Natural killer cell treated with Interleukin-12 subunit alpha and Interleukin-12 subunit beta and Interleukin-15 and Interleukin-18, amount 100 ng/mL, for 72 hours (primary cell): ENCODE results near the gene COL4A1. TPM values are rescaled to one million over a fixed set of nuclear protein-coding genes. Genes with fewer than 3 reads are reported as not detected.
A peak's percentile ranks its signal among the peaks of the same experiment; 100 is the strongest.

Experiments used
- ATAC-seq, 2 donors: fragments of 150-1000 bp; cut with Tn5 transposase in 1 of 2; sonication (Bioruptor Pico), chemical (Tn5 transposase) in 1 of 2; 2 replicates each; pipeline ENCODE4 v1.10.0; 2021
- DNase-seq: peaks from one replicate; pipeline ENCODE4 v3.0.0; 2022; ENCODE audit warnings: low spot score
- H3K27ac Mint-ChIP-seq, 2 donors: 1 replicate in 1 of 2; 2 replicates in 1 of 2; pipeline ENCODE4 v1.8.0; 2022; ENCODE audit warnings: mixed read lengths in 2 of 2, mild to moderate bottlenecking in 1 of 2, moderate library complexity in 1 of 2
- H3K27me3 Mint-ChIP-seq, 2 donors: 1 replicate in 1 of 2; 2 replicates in 1 of 2; pipeline ENCODE4 v1.8.0; 2022; ENCODE audit warnings: mixed read lengths in 2 of 2
- H3K36me3 Mint-ChIP-seq: one replicate; pipeline ENCODE4 v1.8.0; 2022; ENCODE audit warnings: mixed read lengths
- H3K4me1 Mint-ChIP-seq, 2 donors: 1 replicate in 1 of 2; 2 replicates in 1 of 2; pipeline ENCODE4 v1.8.0; 2022; ENCODE audit warnings: low read depth in 2 of 2, mixed read lengths in 2 of 2, mild to moderate bottlenecking in 1 of 2
- H3K4me3 Mint-ChIP-seq: one replicate; pipeline ENCODE4 v1.8.0; 2022; ENCODE audit warnings: mixed read lengths
- H3K9me3 Mint-ChIP-seq: 2 replicates; pipeline ENCODE4 v1.8.0; 2022; ENCODE audit warnings: mixed read lengths
- total RNA-seq, 2 donors: library from RNA; stranded (reverse); gene quantifications; one replicate each; pipeline ENCODE4 v1.2.3, GENCODE V29; 2022

Gene COL4A1
- total RNA-seq, 2 donors from 2014 or later, result not detected

DNA sequence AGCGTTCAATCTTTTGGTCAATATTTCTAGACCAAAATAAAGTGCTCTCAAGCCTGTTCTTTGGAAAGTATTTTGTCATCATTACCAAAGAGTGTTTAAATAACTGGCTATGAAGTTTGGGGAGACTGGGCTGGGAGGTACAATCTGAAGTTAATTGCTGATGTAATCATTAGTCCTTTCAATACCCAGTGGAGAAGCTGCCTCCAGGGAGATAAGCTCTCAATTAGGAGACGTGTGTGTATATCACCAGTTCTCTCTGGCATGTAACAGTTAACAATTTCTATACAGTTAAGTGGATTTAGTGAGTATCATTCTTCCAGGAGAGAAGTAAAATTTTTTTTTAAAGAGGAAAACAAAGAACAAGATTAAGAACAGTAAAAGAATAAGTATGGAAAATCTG is 1.4 kb downstream of the COL4A1 start:
- no peak for DNase-seq
- ATAC-seq, result no peak
- Mint-ChIP-seq H3K9me3 (no peaks in the 10 kb centered on the region), H3K27ac (no peak overlapping the region), H3K36me3 (no peaks in the 10 kb centered on the region), H3K27me3 (peaks cover 53 to 69% of the 10 kb centered on the region in 2 donors), H3K4me3 (no peak overlapping the region), H3K4me1 (peaks cover 0 to 2% of the 10 kb centered on the region in 2 donors)

GRCh38 chr13:110305001-110305400 is 2.0 kb downstream of the COL4A1 start:
- no peaks in the 10 kb centered on the region for H3K9me3 Mint-ChIP-seq
- H3K36me3 Mint-ChIP-seq, result no peaks in the 10 kb centered on the region

DNA sequence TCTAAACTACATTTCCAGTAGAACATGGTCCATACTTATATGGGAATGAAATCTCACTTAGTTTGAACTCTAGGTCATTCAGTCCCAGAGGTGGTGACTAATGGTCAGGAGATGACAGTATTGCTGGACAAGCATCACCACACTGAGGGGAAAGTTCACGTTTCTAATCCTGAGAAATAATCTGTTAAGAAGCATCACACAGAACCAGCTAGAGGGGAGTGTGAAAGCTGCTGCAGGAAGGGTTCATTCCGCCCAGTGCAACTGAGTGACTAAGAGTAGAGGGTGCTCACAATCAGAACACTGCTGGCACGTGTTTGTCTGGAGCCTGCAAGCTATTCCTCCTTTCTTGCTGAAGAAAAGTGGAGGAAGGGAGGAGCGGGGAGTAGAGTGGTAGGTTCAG is 2.7 kb downstream of the COL4A1 start:
- no peak for ATAC-seq
- H3K27ac Mint-ChIP-seq, result no peak overlapping the region
- H3K27me3 Mint-ChIP-seq, result peaks cover 54 to 70% of the 10 kb centered on the region in 2 donors
- no peak for DNase-seq
- peaks cover 0 to 2% of the 10 kb centered on the region in 2 donors for H3K4me1 Mint-ChIP-seq
- no peaks in the 10 kb centered on the region for H3K9me3 Mint-ChIP-seq
- no peaks in the 10 kb centered on the region for H3K36me3 Mint-ChIP-seq
- H3K4me3 Mint-ChIP-seq, result no peak overlapping the region

More at GRCh38 chr13:110305001-110305400, 2.0 kb downstream of the COL4A1 start:
- ATAC-seq, result no peak
- H3K4me1 Mint-ChIP-seq, result peaks cover 0 to 2% of the 10 kb centered on the region in 2 donors
- peaks cover 56 to 73% of the 10 kb centered on the region in 2 donors for H3K27me3 Mint-ChIP-seq
- no peak for DNase-seq
- H3K27ac Mint-ChIP-seq, result no peak overlapping the region
- no peak overlapping the region for H3K4me3 Mint-ChIP-seq

DNA sequence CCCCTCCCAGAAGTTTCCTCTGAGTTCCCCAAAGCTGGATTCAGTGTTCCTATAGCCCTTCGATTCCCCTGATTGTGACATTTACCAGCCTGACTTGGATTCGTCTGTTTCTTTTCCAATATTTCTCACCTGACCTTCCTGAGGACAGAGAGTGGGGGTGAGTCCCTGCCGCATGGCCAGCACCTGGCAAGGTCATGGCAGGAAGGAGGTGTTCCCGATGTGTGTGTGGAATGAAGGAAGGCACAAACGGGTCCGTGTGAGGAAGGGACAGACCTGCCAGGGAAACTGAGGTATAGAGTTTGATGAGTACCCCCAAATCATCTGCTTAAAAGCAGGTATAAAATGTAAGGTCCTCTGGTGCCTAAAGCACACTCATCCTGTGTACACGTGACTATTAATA is 3.3 kb downstream of the COL4A1 start:
- H3K9me3 Mint-ChIP-seq, result no peaks in the 10 kb centered on the region
- H3K27me3 Mint-ChIP-seq, result peaks cover 51 to 64% of the 10 kb centered on the region in 2 donors
- H3K4me3 Mint-ChIP-seq, result no peak overlapping the region
- no peak overlapping the region for H3K27ac Mint-ChIP-seq
- H3K36me3 Mint-ChIP-seq, result no peaks in the 10 kb centered on the region
- no peak for ATAC-seq
- H3K4me1 Mint-ChIP-seq, result peaks cover 0 to 2% of the 10 kb centered on the region in 2 donors
- no peak for DNase-seq

DNA sequence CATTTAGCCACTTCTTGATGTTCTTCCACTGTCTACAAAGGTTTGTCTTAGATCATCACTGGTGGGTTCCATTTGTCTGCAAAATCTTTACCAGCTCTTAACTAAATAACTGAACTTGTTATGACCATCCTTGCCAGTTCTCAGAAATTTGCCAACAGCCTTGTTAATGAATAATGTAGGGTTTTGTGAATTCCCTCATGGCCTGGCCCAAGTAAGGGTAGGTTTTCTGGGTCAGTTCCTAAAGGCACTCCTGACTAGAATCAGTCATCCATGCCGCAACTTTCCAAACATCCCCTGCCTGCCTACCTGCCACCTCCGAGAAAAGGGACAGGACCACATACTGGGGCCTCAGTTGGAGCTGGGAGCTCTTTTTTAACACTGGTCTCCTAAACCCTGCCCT is 4.0 kb downstream of the COL4A1 start:
- H3K27ac Mint-ChIP-seq, result no peak overlapping the region
- H3K36me3 Mint-ChIP-seq, result no peaks in the 10 kb centered on the region
- DNase-seq, result no peak

GRCh38 chr13:110301606-110302553 is 5.1 kb downstream of the COL4A1 start:
- Mint-ChIP-seq H3K36me3 (no peaks in the 10 kb centered on the region), H3K4me1 (no peaks in the 10 kb centered on the region), H3K27me3 (peaks cover 53 to 65% of the 10 kb centered on the region in 2 donors), H3K27ac (no peak overlapping the region), H3K4me3 (no peak overlapping the region), H3K9me3 (no peaks in the 10 kb centered on the region)
- ATAC-seq (no peak), DNase-seq (no peak)

More for the DNA sequence above, 4.0 kb downstream of the COL4A1 start:
- H3K9me3 Mint-ChIP-seq, result no peaks in the 10 kb centered on the region
- no peak overlapping the region for H3K4me3 Mint-ChIP-seq
- H3K27me3 Mint-ChIP-seq, result peaks cover 48 to 57% of the 10 kb centered on the region in 2 donors
- ATAC-seq, result no peak
- H3K4me1 Mint-ChIP-seq, result peaks cover 0 to 1% of the 10 kb centered on the region in 2 donors

- ATAC-seq (no peak), DNase-seq (no peak)
- Mint-ChIP-seq H3K27ac (no peak overlapping the region), H3K36me3 (no peaks in the 10 kb centered on the region), H3K4me3 (no peak overlapping the region), H3K27me3 (peaks cover 55 to 66% of the 10 kb centered on the region in 2 donors), H3K4me1 (no peaks in the 10 kb centered on the region), H3K9me3 (no peaks in the 10 kb centered on the region)
These were observed 5.9 kb downstream of the COL4A1 start for GRCh38 chr13:110301083-110301482.

- no peaks in the 10 kb centered on the region for H3K9me3 Mint-ChIP-seq
- no peak for ATAC-seq
These were observed 6.7 kb downstream of the COL4A1 start for GRCh38 chr13:110300090-110300815.

DNA sequence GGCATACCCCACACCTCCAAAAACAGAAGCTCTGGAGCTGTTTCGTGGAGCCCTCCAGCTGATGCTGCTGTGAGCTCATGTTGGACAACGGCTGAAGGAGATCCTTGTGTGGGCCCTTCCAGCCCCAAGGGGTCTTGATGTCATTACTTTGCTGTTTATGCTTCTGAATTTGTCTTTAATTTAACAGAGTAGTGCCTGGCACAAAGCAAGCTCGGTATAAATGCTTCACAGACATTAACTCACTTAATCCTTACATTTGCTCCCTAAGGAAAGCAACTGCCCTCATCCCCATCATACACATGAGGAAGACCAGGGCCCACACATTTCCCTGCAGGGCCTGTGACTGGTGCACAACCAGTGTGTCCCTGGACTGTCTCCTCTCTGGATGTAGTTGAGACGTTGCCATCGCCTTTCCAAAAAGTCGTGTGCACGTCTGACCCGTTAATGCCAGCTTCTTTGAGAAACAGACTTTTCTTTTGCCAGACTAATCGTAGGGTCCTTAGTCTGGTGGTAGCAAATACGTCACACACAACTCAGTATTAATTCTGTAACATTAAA is 7.6 kb downstream of the COL4A1 start:
- peaks cover 41 to 51% of the 10 kb centered on the region in 2 donors for H3K27me3 Mint-ChIP-seq

More at GRCh38 chr13:110300090-110300815, 6.7 kb downstream of the COL4A1 start:
- Mint-ChIP-seq H3K27ac (no peak overlapping the region), H3K27me3 (peaks cover 47 to 58% of the 10 kb centered on the region in 2 donors), H3K4me1 (no peaks in the 10 kb centered on the region), H3K4me3 (no peak overlapping the region), H3K36me3 (no peaks in the 10 kb centered on the region)
- no peak for DNase-seq

GRCh38 chr13:110298505-110299282 is 8.3 kb downstream of the COL4A1 start:
- Mint-ChIP-seq H3K4me3 (no peak overlapping the region), H3K9me3 (no peaks in the 10 kb centered on the region)

More for the DNA sequence above, 7.6 kb downstream of the COL4A1 start:
- H3K9me3 Mint-ChIP-seq, result no peaks in the 10 kb centered on the region
- H3K36me3 Mint-ChIP-seq, result no peaks in the 10 kb centered on the region
- H3K4me3 Mint-ChIP-seq, result no peak overlapping the region
- H3K27ac Mint-ChIP-seq, result no peak overlapping the region
- no peak for ATAC-seq
- no peaks in the 10 kb centered on the region for H3K4me1 Mint-ChIP-seq
- DNase-seq, result no peak

GRCh38 chr13:110297766-110298504 is 9.0 kb downstream of the COL4A1 start:
- H3K36me3 Mint-ChIP-seq, result no peaks in the 10 kb centered on the region
- no peaks in the 10 kb centered on the region for H3K9me3 Mint-ChIP-seq
- H3K4me3 Mint-ChIP-seq, result no peak overlapping the region
- H3K4me1 Mint-ChIP-seq, result no peaks in the 10 kb centered on the region
- no peak for ATAC-seq
- peaks cover 36 to 41% of the 10 kb centered on the region in 2 donors for H3K27me3 Mint-ChIP-seq
- DNase-seq, result no peak
- H3K27ac Mint-ChIP-seq, result no peak overlapping the region

More at GRCh38 chr13:110298505-110299282, 8.3 kb downstream of the COL4A1 start:
- Mint-ChIP-seq H3K36me3 (no peaks in the 10 kb centered on the region), H3K27ac (no peak overlapping the region), H3K27me3 (peaks cover 41 to 49% of the 10 kb centered on the region in 2 donors), H3K4me1 (no peaks in the 10 kb centered on the region)
- ATAC-seq (peak; percentile 45 to 49), DNase-seq (no peak)

DNA sequence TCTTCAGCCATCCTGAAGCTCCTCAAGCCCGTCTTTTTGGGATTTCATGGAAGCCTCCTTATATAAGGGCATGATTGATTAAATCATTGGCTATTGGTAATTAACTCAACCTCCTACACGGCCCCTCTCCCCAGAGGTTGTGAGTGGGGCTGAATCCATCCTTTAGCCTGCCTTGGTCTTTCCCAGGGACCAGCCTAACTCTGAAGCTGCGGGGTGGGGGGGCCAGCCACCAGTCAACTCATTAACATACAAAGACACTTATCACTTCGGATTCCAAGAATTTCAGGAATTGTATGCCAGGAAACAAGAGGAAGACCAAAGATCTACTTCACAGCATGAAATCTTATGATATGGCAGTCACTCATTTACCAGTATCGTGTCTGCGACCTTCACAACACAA is 9.9 kb downstream of the COL4A1 start:
- Mint-ChIP-seq H3K4me3 (no peak overlapping the region), H3K27me3 (peaks cover 35% of the 10 kb centered on the region in 2 donors), H3K4me1 (no peaks in the 10 kb centered on the region), H3K36me3 (no peaks in the 10 kb centered on the region), H3K27ac (no peak overlapping the region), H3K9me3 (no peaks in the 10 kb centered on the region)
- no peak for ATAC-seq
- DNase-seq, result no peak
